ENCODE data around the gene PTGDS.
"Not testable (repeated sequence)": the region's sequence is repeated elsewhere in the genome, so short reads cannot be mapped to it uniquely, and the experiment has no call there.

The PTGDS gene

GRCh38 chr9:136991993-136992818, 14.9 kb downstream of the PTGDS start, which contains the start of gene PAXX:
Gene PAXX (plus strand): TSS chr9:136992422. CDS start chr9:136992444, 22 bp downstream.
- DNase-seq (ENCODE audit: low read depth): peak; percentile 91

- no peak for DNase-seq (ENCODE audit: low read depth)
These were observed 15.6 kb downstream of the PTGDS start for GRCh38 chr9:136992819-136993369.

GRCh38 chr9:136994180-136994887, 17.0 kb downstream of the PTGDS start:
- DNase-seq (ENCODE audit: low read depth): no peak

- DNase-seq (ENCODE audit: low read depth): no peak
These were observed 17.6 kb downstream of the PTGDS start for GRCh38 chr9:136994888-136995230.

- DNase-seq (ENCODE audit: low read depth): no peak
These were observed 18.1 kb downstream of the PTGDS start for GRCh38 chr9:136995362-136995761.

DNA sequence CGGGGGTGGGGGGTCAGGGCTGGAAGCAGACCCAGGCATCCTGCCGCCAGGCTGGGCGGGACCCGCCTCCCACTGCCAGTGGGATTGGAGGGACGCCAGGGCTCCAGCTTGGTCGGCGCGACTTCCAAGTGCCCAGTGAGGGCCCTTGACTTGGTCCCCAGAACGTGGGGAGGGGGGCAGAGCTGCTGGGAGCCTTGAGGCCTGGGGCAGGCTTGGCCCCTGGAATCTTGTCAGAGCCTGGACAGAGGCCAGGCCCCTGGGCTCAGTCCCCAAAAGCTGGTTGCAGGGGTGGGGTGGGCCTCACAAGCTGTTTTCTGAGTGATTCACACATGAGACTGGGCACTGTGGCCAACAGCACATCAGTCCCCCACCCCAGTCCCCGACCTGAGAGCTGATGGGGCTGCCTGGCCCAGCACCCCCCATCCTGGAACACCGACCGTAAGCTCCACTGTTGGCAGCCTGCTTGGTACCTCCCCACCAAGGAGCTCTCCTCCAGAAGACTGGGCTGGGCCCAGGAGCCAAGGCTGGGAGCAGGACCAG, 18.5 kb downstream of the PTGDS start:
- DNase-seq (ENCODE audit: low read depth): no peak

- peak; percentile 39 for DNase-seq (ENCODE audit: low read depth)
These were observed 19.3 kb downstream of the PTGDS start, which contains the start of gene CLIC3 for GRCh38 chr9:136996361-136997292. Gene CLIC3 (minus strand): TSS chr9:136996568. CDS start chr9:136996543, 25 bp downstream.

DNA sequence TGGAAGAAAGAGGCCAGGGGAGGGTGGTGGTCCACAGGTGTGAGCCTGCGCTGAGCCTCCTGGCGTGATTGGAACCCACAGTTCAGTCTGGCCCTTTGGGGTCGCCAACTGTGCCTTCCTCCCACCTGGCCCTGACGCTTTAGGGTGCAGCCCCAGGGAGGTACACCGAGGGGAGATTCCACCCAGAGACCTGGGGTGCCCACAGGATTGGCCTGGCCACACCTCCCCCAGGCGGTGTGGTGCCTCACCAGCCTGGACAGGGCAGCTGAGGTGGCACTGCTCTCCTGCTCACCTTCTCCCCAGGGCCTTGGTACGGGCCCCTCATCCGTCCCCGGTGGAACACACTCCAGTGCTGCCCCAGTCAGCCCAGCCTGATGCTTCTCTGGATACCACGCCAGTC, 20.1 kb downstream of the PTGDS start:
- no peak for DNase-seq (ENCODE audit: low read depth)

- no peak for DNase-seq (ENCODE audit: low read depth)
These were observed 20.5 kb downstream of the PTGDS start for GRCh38 chr9:136997830-136998234.

- DNase-seq (ENCODE audit: low read depth): no peak
These were observed 23.1 kb downstream of the PTGDS start for GRCh38 chr9:137000177-137000930.

DNA sequence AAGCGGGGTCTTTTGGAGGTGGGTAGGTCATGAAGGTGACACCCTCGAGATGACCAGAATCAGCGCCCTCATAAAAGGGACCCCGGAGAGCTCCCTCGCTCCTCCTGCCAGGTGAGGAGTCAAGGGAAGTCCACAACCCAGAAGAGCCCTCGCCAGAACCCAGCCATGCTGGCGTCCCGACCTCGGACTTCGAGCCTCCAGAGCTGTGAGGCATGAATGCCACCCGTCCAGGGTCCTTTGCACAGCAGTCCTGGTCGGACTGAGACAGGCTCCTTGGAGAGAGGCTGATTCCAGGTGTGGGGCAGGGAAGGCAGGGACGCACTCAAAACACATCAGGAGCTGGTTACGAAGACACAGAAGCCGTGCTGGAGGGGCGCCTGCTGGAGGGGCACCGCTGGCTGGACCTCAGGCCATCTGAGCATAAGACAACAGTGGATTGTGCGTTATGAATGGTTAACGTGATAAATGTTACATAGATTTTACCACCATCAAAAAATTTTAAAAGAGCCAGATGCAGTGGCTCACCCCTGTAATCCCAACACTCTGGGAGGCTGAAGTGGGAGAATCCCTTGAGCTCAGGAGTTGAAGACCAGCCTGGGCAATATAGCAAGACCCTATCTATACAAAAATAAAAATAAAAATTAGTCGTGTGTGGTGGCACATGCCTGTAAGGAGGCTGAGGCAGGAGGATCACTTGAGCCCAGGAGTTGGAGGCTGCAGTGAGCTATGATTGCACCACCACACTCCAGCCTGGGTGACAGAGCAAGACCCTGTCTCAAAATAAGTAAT, 24.7 kb downstream of the PTGDS start:
- DNase-seq (ENCODE audit: low read depth): no peak

DNA sequence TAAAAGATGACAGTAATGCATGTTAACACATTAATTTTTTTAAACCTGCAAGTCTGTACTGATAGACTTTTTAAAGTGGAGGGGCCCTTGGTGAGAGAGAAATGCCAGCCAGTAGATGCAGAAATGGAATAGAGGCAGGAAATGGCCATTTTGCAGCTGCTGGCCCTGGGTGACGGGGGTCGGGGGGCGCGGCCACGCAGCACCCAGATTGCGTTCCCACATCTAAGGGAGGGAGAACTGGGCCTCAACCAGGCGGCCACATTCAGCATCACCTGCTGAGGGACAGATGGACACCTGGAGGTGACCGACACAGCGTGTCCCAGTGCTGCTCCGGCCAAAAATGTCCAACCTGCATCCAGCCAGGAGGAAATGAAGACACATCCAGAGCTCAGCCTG, 25.3 kb downstream of the PTGDS start:
- no peak for DNase-seq (ENCODE audit: low read depth)

DNA sequence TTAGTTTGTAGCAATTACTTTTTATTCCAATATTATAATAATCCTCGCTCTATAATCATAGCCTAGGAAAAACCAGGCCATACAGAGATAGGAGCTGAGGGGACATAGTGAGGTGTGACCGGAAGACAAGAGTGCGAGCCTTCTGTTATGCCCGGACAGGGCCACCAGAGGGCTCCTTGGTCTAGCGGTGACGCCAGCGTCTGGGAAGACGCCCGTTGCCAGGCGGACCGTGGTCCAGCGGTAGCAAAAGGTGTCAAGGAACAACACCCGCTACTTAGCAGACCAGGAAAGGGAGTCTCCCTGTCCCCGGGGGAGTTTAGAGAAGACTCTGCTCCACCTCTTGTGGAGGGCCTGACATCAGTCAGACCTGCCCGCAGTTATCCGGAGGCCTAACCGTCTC, 27.0 kb downstream of the PTGDS start:
- not testable (repeated sequence) for DNase-seq (ENCODE audit: low read depth)

- DNase-seq (ENCODE audit: low read depth): no peak
These were observed 29.1 kb downstream of the PTGDS start for GRCh38 chr9:137006116-137007003.

- DNase-seq (ENCODE audit: low read depth): no peak
These were observed 30.0 kb downstream of the PTGDS start for GRCh38 chr9:137007108-137007815.

GRCh38 chr9:137007816-137008270, 30.5 kb downstream of the PTGDS start:
- DNase-seq (ENCODE audit: low read depth): no peak

- DNase-seq (ENCODE audit: low read depth): no peak
These were observed 31.0 kb downstream of the PTGDS start for GRCh38 chr9:137008312-137008711.

DNA sequence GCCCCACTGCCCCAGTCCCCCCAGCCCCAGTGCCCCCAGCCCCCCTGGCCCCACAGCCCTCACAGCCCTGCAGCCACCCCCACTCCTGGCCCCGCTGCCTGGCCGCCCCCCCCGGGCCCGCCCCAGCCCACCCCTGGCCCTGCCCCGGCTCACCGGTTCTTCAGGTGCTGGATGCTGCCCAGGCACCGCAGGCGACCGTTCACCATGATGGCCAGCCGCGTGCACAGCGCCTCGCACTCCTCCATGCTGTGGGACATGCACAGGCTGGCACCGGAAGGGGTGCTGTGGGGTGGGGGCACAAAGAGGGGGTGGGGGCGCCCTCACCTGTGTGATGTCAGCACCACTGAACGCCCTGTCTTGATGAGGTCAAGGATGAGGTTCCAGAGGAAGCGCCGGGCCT, 31.9 kb downstream of the PTGDS start:
- DNase-seq (ENCODE audit: low read depth): no peak

Measured in activated T-helper 1 cell treated with Interleukin-2 at 50 U/mL for 16 hours (primary cell).